ENCODE results near the gene ST6GAL1. TPM values are rescaled to one million over a fixed set of nuclear protein-coding genes. Genes with fewer than 3 reads are reported as not detected.

The ST6GAL1 gene
- total RNA-seq, 1 donor from 2014 or later, result 156 TPM

DNA sequence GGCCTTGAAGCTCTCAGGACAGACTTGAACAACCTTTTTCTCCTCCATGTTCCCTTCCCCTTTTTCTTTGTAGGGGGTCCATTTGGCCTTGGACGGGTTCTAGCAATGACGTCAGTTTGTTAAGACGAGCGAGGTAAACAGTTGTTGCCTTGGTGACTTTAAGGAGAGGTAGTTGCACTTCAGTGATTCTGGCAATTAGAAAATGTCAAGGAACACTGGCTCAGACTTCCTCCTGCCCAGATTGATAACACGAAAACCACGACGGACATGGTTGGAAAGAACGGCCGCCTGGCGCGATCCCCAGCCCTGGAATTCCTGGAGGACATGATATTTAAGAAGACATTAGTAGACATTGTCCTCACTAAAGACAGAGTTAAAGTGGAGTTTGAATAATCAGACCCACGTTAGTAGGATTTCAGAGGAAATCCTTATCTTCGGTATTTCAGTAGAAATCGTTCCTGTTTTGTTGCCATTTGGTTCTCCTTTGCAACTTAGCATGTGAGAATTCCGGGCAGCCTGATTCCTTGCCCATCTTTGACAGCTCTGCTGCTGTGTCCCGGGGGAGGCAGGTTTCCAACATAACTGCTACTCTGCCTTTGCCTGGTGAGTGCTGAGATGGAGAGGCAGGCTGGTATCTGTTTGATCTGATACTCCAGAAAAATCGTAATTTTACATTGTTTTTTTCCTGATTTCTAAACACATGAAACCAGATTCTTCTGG lies 87.3 kb downstream of the ST6GAL1 start:
- DNase-seq, result peak; percentile 61
- peaks cover 17% of the 10 kb centered on the region for H3K4me1 Mint-ChIP-seq (ENCODE audit: low read depth, unreplicated experiment)
- no peak for TF ChIP-seq CTCF (IDR thresholded peaks at IDR 0.05; ENCODE audit: partially characterized antibody, unreplicated experiment)
- H3K27ac Mint-ChIP-seq (ENCODE audit: unreplicated experiment), result no peak overlapping the region
- peaks cover 2% of the 10 kb centered on the region for H3K9me3 Mint-ChIP-seq (ENCODE audit: unreplicated experiment)
- H3K27me3 Mint-ChIP-seq (ENCODE audit: unreplicated experiment), result peaks cover 7% of the 10 kb centered on the region
- H3K36me3 Mint-ChIP-seq (ENCODE audit: unreplicated experiment), result no peaks in the 10 kb centered on the region
- H3K4me3 Mint-ChIP-seq (ENCODE audit: unreplicated experiment), result no peak overlapping the region

DNA sequence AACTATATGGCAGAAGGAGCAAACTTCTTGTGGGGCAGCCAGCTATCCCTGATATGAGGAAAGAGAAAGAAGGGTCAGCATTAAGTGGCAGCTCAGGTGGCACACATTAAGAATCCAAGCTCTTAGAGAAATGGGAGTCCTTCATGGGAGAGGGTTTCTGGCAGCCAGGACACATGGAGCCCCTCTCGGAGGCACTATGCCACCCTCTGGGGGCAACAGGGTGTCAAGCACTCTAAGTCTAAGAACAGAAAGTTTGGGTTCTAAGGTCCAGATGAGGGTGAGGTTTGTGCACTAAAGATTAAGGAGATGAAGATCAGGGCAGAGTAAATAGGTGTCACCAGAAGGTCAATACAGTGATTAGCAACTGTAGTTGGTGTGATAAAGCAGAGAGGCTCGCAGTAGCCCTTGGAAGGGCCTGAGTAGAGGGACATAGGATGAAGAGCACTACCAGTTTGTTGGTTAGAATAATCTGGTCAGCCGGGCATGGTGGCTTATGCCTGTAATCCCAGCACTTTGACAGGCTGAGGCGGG lies 89.3 kb downstream of the ST6GAL1 start:
- no peak for DNase-seq
- H3K4me1 Mint-ChIP-seq (ENCODE audit: low read depth, unreplicated experiment), result peaks cover 17% of the 10 kb centered on the region
- H3K36me3 Mint-ChIP-seq (ENCODE audit: unreplicated experiment), result no peaks in the 10 kb centered on the region
- no peak overlapping the region for H3K27ac Mint-ChIP-seq (ENCODE audit: unreplicated experiment)
- no peak for TF ChIP-seq CTCF (IDR thresholded peaks at IDR 0.05; ENCODE audit: partially characterized antibody, unreplicated experiment)
- peaks cover 7% of the 10 kb centered on the region for H3K27me3 Mint-ChIP-seq (ENCODE audit: unreplicated experiment)
- no peak overlapping the region for H3K4me3 Mint-ChIP-seq (ENCODE audit: unreplicated experiment)
- peaks cover 4% of the 10 kb centered on the region for H3K9me3 Mint-ChIP-seq (ENCODE audit: unreplicated experiment)

- no peak for DNase-seq
- peaks cover 5% of the 10 kb centered on the region for H3K9me3 Mint-ChIP-seq (ENCODE audit: unreplicated experiment)
- H3K27ac Mint-ChIP-seq (ENCODE audit: unreplicated experiment), result no peak overlapping the region
- no peaks in the 10 kb centered on the region for H3K36me3 Mint-ChIP-seq (ENCODE audit: unreplicated experiment)
- peaks cover 23% of the 10 kb centered on the region for H3K4me1 Mint-ChIP-seq (ENCODE audit: low read depth, unreplicated experiment)
- TF ChIP-seq CTCF (IDR thresholded peaks at IDR 0.05; ENCODE audit: partially characterized antibody, unreplicated experiment), result no peak
- H3K4me3 Mint-ChIP-seq (ENCODE audit: unreplicated experiment), result no peak overlapping the region
- H3K27me3 Mint-ChIP-seq (ENCODE audit: unreplicated experiment), result peaks cover 7% of the 10 kb centered on the region
Observed at GRCh38 chr3:187020376-187020775, 90.0 kb downstream of the ST6GAL1 start.

DNA sequence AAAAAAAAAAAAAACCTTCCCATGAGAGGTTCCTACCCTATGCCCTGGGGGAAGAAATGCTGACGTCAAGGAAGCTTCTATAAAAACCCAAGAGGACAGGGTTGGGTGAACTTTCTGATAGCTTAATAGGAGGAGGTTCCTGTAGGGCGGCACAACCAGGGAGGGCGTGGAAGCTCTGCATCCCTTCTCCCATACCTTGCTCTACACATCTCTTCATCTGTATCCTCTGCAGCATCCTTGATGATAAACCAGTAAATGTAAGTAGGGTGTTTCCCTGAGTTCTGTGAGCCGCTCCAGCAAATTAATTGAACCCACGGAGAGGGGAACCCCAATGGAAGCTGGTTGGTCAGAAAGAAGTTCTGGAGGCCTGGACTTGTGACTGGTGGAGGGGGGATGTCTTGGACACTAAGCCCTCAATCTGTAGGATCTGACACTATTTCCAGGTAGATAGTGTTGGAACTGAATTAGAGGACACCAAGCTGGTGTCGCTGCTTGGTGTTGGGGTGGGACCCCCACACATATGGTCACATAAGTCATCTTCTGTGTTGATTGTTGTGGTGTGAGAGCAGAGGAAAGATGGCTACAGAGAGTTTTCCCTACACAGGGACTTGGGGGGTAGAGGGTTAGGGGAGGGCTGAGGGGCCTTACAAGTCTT lies 91.5 kb downstream of the ST6GAL1 start:
- H3K27ac Mint-ChIP-seq (ENCODE audit: unreplicated experiment), result no peak overlapping the region
- peaks cover 6% of the 10 kb centered on the region for H3K9me3 Mint-ChIP-seq (ENCODE audit: unreplicated experiment)
- no peak for TF ChIP-seq CTCF (IDR thresholded peaks at IDR 0.05; ENCODE audit: partially characterized antibody, unreplicated experiment)
- H3K27me3 Mint-ChIP-seq (ENCODE audit: unreplicated experiment), result peaks cover 7% of the 10 kb centered on the region
- peaks cover 26% of the 10 kb centered on the region for H3K4me1 Mint-ChIP-seq (ENCODE audit: low read depth, unreplicated experiment)
- DNase-seq, result no peak
- no peaks in the 10 kb centered on the region for H3K36me3 Mint-ChIP-seq (ENCODE audit: unreplicated experiment)
- no peak overlapping the region for H3K4me3 Mint-ChIP-seq (ENCODE audit: unreplicated experiment)
